GM12891 (cell line): Measurements from ENCODE around the gene ADGRG2.
"Not testable (repeated sequence)": the region's sequence is repeated elsewhere in the genome, so short reads cannot be mapped to it uniquely, and the experiment has no call there.

Source experiments
- DNase-seq: peaks from one replicate; pipeline ENCODE4 v3.0.0; 2011; ENCODE audit warnings: low spot score; ENCODE audit not compliant: insufficient read length
- FAIRE-seq: peaks from 2 replicates; lab custom pipeline; 2011; peaks lifted over from hg19 to GRCh38; lab: Jason Lieb, UNC
- PAX5 ChIP-seq: IDR thresholded peaks from 2 replicates; pipeline ENCODE4 v1.6.1; 2011; ENCODE audit warnings: low read length, moderate library complexity, mild to moderate bottlenecking; ENCODE audit not compliant: insufficient read depth, severe bottlenecking
- POLR2A ChIP-seq: IDR thresholded peaks from 2 replicates; pipeline ENCODE4 v1.6.1; 2011; ENCODE audit warnings: low read depth, low read length, control low read depth
- POLR2AphosphoS5 ChIP-seq: IDR thresholded peaks from 2 replicates; pipeline ENCODE4 v1.6.1; 2011; ENCODE audit warnings: low read depth, low read length, control low read depth
- POU2F2 ChIP-seq: IDR thresholded peaks from 2 replicates; pipeline ENCODE4 v1.6.1; 2011; ENCODE audit warnings: low read depth, mild to moderate bottlenecking, control low read depth, low read length, moderate library complexity
- SPI1 ChIP-seq: IDR thresholded peaks from 2 replicates; pipeline ENCODE4 v1.6.1; 2011; ENCODE audit warnings: low read depth, low read length, control low read depth
- TAF1 ChIP-seq: IDR thresholded peaks from 2 replicates; pipeline ENCODE4 v1.6.1; 2011; ENCODE audit warnings: low read depth, low read length, control low read depth

ADGRG2 gene

GRCh38 chrX:19059067-19059466, 63.2 kb downstream of the ADGRG2 start:
- no peak for TF ChIP-seq TAF1
- peak; percentile 62 for TF ChIP-seq SPI1
- DNase-seq = no peak
- FAIRE-seq = no peak

DNA sequence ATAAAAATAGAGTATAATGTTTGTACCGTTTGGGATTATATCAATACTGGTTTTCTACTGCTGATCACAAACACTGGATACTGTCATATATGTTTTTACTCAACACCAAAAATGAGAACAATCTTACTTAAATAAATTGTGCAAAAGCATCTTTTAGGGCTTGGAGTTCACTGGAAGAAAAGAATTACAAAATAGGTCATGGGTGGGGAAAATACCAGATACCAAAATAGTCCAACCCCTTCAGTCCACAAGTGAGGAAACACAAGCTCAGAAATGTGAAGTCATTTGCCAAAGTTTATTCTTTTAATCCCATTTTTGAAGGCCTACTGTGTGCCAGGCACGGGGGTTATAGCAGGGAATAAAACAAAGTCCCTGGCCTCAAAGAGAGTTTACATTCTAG, 64.4 kb downstream of the ADGRG2 start:
- no peak for TF ChIP-seq SPI1
- no peak for TF ChIP-seq POLR2AphosphoS5
- TF ChIP-seq TAF1 = no peak
- TF ChIP-seq POU2F2 = no peak
- TF ChIP-seq PAX5 = no peak
- TF ChIP-seq POLR2A = no peak
- no peak for FAIRE-seq
- DNase-seq = no peak

GRCh38 chrX:19049110-19049509, 73.2 kb downstream of the ADGRG2 start:
- FAIRE-seq = no peak
- no peak for TF ChIP-seq POLR2A
- no peak for TF ChIP-seq POU2F2
- no peak for TF ChIP-seq TAF1
- no peak for TF ChIP-seq POLR2AphosphoS5
- TF ChIP-seq SPI1 = no peak
- TF ChIP-seq PAX5 = no peak
- no peak for DNase-seq

DNA sequence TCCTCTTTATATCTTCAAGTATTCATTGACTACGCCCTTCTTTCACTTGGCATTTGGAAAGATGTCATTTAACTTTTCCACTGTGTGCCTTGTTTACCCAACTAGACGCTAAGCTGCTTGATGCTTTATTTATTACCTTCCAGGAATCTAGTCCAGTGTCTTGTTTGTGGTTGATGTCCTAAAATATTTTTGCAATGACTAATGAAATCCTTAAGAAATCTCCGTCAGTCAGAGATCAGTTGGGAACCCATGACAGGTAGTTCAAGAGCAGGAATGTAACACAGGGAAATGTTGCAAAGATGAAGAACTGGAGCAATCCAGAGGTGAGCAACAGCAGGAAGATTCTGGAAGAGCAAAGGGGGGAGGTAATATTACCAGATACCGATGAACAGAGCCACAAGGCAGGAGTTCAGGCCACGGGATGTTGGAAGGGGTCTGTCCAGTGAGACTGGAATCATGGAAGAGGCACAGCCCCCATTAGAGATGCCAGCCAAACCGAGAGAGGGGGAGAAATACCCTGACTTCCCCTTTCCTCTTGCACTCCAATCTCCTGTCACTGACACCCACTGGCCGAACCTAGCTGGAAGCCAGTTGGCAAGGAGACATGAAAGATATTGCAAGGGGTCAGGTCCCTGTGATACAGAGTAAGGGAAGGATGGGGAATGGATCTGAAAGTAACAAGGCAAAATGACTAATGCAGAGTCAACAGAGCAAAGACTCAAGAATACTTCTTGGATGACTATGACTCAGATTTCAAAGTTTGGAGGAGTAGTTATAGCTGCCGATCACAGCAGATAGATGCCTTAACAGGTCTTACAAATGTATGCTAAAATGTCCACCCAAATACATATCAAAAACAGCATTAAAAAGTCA, 75.7 kb downstream of the ADGRG2 start:
- TF ChIP-seq POU2F2 (no peak), SPI1 (0 out of 2 replicates have a peak, but pooled peaks have one; percentile 5)
- FAIRE-seq = no peak
- no peak for DNase-seq

GRCh38 chrX:19040373-19040772, 81.9 kb downstream of the ADGRG2 start:
- TF ChIP-seq SPI1 (no peak), PAX5 (no peak), POLR2A (no peak), TAF1 (no peak), POLR2AphosphoS5 (no peak), POU2F2 (no peak)
- no peak for FAIRE-seq
- no peak for DNase-seq

DNA sequence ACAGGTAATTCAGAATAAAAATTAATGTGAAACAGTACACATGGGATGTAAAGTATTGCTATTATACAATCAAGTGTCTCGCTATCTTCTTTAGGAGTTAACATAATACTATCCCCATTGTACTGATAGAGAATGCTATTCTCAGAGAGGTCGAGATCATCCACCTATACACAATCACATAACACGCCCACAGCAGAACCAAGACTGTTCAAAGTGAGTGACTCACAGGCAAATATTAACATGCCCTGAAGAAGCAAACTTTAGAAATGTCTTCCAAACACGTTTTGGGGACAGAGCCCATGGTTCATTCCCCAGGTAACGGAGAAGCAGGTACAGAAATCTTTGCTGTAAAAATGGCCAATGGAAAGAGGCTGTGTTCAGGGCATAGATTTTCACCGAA, 88.2 kb downstream of the ADGRG2 start:
- DNase-seq = no peak
- TF ChIP-seq TAF1 (no peak), POLR2A (no peak), PAX5 (no peak), POLR2AphosphoS5 (no peak), POU2F2 (no peak), SPI1 (no peak)
- FAIRE-seq = no peak

GRCh38 chrX:19030805-19031204, 91.5 kb downstream of the ADGRG2 start:
- no peak for FAIRE-seq

GRCh38 chrX:19028560-19028959, 93.7 kb downstream of the ADGRG2 start:
- FAIRE-seq (no peak), DNase-seq (no peak)
- TF ChIP-seq POLR2AphosphoS5 (no peak), SPI1 (no peak)

More at GRCh38 chrX:19030805-19031204, 91.5 kb downstream of the ADGRG2 start:
- TF ChIP-seq SPI1 (no peak), POLR2A (no peak), POU2F2 (no peak), POLR2AphosphoS5 (no peak), PAX5 (no peak), TAF1 (no peak)
- no peak for DNase-seq

- DNase-seq (no peak), FAIRE-seq (no peak)
- TF ChIP-seq PAX5 (no peak), POLR2AphosphoS5 (no peak), POLR2A (no peak), TAF1 (no peak), POU2F2 (no peak), SPI1 (no peak)
Measured at GRCh38 chrX:19024366-19024765, 97.9 kb downstream of the ADGRG2 start.

- FAIRE-seq (peak; percentile 72), DNase-seq (no peak)
- TF ChIP-seq POU2F2 = no peak
- no peak for TF ChIP-seq SPI1
- TF ChIP-seq PAX5 = no peak
- no peak for TF ChIP-seq TAF1
- no peak for TF ChIP-seq POLR2AphosphoS5
- TF ChIP-seq POLR2A = no peak
Measured at GRCh38 chrX:19019996-19020395, 102.3 kb downstream of the ADGRG2 start.

GRCh38 chrX:19017271-19017670, 105.0 kb downstream of the ADGRG2 start:
- FAIRE-seq = peak; percentile 56
- TF ChIP-seq POU2F2 (no peak), POLR2AphosphoS5 (no peak), TAF1 (no peak), PAX5 (no peak), SPI1 (no peak), POLR2A (no peak)
- DNase-seq = no peak

DNA sequence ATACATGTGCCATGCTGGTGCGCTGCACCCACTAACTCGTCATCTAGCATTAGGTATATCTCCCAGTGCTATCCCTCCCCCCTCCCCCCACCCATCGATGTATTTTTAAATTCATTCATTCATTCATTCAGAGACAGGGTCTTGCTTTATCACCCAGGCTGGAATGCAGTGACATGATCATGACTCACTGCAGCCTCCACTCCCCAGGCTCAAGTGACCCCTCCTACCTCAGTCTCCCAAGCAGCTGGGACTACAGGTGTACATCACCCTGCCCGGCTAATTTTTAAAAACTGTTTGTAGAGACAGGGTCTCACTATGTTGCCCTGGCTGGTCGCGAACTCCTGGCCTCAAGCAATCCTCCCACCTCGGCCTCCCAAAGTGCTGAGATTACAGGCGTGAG, 105.7 kb downstream of the ADGRG2 start:
- not testable (repeated sequence) for DNase-seq, FAIRE-seq
